GM18517 (cell line): Measurements from ENCODE around the gene RASSF5.
"Not testable (repeated sequence)": the region's sequence is repeated elsewhere in the genome, so short reads cannot be mapped to it uniquely, and the experiment has no call there.

Experiments used
- ATAC-seq: cut with Tn5 transposase; IDR thresholded peaks from one replicate; pipeline ENCODE4 v1.9.1; 2021; ENCODE audit warnings: mild to moderate bottlenecking, moderate library complexity; ENCODE audit not compliant: unreplicated experiment

The RASSF5 gene

DNA sequence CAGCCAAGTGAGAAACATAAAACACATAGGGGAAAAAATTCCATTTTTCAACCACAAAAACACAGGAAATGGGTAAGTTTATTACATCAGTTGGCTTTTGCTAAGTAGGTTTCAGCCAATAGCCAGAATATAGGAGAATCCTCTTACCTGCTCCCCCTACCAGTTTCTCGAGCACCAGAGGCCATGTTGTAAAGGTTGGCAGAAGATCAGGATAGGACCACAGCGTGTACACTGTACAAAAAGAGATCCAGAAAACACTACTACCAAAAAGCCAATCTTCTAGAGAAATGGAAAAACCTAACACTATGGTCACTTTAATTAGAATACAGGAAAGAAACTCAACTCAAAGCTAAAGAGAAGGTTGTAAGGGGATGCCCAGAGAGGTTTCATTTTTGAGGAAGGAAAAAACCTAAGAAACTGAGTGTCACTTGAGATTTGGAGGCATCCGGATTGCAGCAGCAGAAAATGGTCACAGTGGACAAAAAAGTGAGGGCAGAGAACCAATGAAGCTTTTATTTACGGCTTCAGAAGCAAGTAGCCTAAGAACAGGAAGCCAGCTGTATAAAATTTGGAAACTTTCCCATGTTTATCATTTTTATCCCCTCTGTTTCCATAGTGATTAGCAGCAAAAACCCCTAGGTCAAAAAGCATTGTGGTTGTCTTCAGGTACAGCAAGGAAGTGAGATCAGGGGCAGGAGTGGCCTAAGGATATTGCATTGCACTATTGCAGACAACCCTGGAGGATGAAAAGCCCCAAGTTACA lies 102.1 kb downstream of the RASSF5 start:
- ATAC-seq: no peak

DNA sequence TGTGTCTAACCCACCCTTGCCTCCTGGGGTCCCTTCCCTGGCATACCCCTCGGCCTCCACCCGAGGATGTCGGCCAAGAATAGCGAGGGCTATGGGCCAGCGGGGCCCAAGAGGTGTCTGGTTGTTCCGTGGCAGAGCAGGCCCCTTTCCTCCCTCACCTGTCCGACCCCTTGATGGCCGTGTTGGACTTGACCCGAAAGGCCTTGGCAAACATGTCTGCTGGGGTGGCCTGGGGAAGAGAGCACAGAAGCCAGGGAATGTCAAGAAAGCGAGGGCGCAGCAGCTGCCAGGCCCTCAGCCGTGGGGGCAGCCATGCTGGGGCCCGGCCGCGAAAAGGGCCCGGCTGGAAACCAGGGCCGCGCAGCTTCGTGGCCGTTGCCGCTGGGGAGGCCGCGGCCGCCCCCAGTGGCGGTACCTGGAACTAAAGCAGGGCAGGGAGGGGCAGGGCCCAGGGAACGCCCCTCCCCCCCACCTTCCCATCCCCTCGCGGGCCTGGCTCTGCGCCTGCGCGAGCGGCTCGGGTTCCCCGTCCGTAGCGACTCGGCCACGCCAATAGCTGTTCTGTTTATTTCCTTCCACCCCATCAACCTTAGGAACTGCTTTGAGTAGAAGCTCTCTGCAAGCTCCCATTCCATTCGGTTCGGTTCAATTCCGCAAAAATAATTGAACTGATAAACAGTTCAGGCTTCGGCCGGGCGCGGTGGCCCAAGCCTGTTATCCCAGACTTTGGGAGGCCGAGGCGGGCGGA lies 105.0 kb downstream of the RASSF5 start, which contains the start of gene EIF2D:
EIF2D (minus strand) TSS at position 337 of the 748 bp plus-strand sequence; CDS start at position 214, 123 bp downstream.
- ATAC-seq: peak; percentile 74

DNA sequence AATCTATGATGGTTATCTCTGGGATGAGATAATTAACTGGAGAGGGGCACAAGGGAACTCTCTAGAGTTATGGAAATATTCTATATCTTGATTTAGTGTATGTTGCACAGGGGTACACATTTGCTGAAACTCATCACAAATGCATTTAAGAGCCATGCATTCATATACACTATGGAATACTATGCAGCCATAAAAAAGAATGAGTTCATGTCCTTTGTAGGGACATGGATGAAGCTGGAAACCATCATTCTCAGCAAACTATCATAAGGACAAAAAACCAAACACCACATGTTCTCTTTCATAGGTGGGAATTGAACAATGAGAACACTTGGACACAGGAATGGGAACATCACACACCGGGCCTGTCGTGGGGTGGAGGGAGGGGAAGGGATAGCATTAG lies 119.1 kb downstream of the RASSF5 start:
- not testable (repeated sequence) for ATAC-seq

DNA sequence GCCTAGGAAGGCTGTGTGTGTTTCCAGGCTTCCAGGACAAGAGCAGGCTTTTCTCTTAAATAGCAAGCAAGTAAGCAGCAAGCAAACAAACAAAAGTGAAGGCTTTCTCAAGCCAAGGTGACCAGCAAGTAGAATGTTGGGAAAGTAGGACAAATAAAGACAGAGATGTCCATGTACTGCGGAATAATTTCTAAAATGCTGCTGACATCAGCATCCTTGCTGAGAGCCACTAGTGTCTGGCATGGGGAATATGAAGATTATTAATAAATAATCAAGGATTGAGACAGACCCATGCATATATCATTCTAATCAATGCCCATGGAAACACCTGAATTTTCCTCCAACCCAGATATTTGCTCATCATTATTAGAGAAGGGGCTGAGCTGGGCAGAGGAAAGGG lies 121.6 kb downstream of the RASSF5 start:
- no peak for ATAC-seq

DNA sequence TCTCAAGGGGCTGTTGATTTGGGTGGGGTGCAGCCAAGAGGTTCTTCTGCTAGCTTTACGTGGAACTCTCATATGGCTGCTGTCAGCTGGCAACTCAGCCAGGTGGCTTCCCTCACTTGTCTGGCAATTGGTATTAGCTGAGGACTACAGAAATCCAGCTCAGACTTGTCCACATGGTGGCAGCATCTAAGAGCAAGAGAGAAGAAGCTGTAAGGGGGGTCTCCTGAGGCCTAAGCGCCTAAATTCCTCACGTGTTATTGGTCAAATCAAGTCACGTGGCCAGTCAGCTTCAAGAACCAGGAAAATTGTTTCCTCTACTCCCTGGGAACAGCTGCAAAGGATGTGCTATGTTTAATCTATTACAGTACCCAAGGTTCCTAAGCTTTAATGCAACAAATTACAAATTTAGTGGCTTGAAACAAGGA lies 123.8 kb downstream of the RASSF5 start:
- ATAC-seq: peak; percentile 37

DNA sequence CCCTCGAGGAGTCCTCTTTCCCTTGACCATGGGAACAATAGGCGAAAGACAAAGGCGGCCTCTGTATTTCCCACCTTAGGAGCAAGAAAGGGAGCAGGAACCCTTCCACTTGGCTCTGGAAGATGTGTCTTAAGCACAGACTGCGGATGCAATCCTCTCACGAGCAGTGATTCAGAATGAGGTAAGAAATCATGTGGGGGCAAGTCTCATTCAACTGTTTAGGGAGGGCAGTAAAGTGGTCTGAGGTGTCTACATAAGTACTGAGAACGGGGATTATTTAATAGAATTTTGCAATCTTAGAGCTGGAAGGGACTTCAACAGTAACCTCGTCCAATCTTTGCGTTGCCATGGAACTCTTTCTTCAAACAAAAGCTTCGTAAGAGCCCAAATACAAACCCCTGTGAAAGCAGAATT lies 126.4 kb downstream of the RASSF5 start:
- no peak for ATAC-seq

DNA sequence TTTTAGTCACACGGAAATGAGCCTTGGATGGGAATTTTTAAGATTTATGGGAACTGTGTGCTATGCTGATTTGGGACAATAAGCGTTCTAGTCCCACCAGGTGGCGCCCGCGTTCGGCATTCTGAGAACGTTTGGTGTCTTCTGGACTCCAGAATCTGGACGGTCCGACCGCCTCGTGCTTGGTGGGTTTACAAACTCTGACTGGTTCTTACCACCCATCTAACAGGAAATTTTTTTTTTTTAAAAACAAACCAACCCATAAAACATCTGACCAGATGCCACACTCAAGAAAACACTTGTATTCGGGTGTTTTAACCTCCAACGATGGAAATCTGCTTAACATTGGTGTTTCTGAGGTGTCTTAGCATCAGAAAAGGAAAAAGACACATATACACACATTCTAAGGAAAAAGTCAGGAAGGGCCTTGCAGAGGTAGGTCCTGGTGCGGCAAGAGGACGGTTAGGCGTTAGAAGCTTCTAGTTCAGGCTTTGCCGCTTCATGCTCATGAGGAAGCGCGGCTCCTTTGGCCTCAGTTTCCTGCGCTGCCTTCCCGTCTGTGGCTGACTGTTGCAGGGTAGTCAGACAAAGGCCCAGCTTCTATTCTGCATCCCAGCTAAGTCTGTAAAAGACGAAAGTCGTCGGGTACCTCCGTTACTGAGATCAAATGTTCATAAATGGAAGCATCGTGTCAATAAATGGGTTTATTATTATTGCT lies 127.2 kb downstream of the RASSF5 start:
- ATAC-seq: no peak

DNA sequence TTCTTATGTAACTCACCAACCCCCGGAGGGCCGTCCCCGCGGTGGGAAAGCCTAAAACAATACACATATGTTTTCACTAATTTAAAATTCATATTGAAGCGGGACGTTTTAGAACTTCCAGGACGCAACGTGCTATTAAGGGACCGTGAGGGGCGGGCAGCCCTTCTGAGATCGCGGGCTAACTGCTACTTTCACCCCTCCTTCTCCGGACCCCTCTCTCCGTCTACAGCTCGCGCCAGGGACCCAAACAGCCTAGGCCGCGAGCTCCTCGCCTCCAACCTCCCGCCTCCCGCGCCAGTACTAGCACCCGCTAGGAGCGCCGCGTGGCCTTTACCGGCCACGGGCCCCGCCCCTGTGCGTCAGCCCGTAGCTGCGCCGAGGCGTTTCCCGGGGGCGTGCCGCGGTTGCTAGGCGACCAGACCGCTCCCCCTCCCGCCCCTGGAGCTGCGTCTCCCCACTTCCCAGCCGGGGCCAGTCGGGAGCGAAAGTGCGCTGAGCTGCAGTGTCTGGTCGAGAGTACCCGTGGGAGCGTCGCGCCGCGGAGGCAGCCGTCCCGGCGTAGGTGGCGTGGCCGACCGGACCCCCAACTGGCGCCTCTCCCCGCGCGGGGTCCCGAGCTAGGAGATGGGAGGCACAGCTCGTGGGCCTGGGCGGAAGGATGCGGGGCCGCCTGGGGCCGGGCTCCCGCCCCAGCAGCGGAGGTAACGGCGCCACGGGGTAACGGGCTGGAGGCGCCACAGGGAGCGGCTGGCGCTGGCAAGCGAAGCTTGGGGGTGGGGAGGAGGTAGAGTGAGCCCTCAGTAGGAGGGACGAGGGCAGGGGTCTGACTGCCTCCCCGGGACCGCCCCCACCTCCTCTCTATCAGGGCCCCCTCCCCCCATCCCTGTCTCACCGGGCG lies 128.0 kb downstream of the RASSF5 start, which contains the start of gene DYRK3:
DYRK3 (plus strand) TSS at position 457 of the 898 bp plus-strand sequence; CDS start at position 625, 168 bp downstream.
- peak; percentile 71 for ATAC-seq

DNA sequence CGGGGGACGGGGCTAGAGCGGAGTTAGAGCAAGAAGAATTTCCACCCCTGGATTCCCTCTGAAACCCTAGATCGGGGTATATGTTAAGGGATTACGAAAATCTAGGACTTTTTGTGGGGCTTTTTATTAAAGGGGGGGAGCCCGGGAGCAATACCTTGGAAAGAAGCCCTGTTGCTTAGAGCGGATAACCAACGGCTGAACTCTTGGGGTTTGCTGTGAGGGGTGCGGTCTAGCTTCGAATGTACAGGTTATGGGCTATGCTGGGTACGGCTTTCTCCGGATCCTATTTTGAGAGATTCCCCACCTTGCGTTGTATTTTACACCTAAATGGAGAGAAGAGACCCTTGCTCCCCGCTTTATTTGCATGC lies 128.6 kb downstream of the RASSF5 start:
- no peak for ATAC-seq

DNA sequence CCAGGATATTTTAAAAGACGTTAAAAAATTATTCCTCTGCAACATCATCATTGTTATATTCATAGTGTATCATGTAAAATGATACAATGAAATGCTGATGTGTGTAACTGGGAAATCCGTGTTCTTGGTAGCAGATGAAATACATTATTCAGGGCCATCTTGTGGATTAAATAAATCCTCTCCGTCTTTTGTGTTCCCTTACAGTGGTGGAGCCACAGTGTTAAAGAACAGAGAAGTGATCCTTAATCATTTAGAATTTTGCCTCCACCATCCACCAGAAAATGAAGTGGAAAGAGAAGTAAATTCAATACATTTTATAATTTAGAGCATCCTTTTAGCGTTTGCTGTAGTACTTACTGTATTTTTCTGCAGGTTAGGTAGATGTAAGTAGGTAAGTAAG lies 129.3 kb downstream of the RASSF5 start:
- no peak for ATAC-seq

DNA sequence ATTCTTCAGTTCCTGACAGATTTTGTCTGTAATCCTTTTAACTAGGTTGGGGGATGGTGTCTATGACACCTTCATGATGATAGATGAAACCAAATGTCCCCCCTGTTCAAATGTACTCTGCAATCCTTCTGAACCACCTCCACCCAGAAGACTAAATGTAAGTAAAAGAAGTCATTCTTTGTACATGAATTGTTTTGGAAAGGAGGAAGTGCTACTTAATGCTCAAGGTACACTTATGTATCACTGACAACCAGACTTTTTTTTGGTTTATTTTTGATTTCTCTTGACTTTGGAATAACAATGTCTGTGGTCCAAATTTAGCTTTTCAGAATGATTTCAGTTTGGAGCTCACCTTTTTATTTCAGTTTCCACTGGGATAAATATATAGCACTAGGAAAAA lies 130.3 kb downstream of the RASSF5 start:
- ATAC-seq: no peak
